ENCODE data around the gene EEIG1.

- TF ChIP-seq CTCF (conservative IDR thresholded peaks at IDR 0.05 in 1 of 2, IDR thresholded peaks at IDR 0.05 in 1 of 2; ENCODE audit: extremely low read depth in 1 of 2, insufficient read depth in 1 of 2, low read depth in 1 of 2, low read length in 2 of 2) (no peak), EZH2 (IDR thresholded peaks at IDR 0.05; ENCODE audit: borderline replicate concordance, low read length) (no peak)
Measured at GRCh38 chr9:127973169-127974000, 7.4 kb downstream of the EEIG1 start.
